Epithelial cell of esophagus (primary cell): ENCODE results near the gene HOXB2.
"Not testable (repeated sequence)": the region's sequence is repeated elsewhere in the genome, so short reads cannot be mapped to it uniquely, and the experiment has no call there.

Source experiments
- DNase-seq: peaks from one replicate; pipeline ENCODE4 v3.0.0; 2010; ENCODE audit warnings: low read depth
- H3K4me3 ChIP-seq: 2 replicates; pipeline ENCODE4 v1.5.1; 2011; ENCODE audit warnings: mild to moderate bottlenecking, low read length, control low read depth
- CTCF ChIP-seq: IDR thresholded peaks from 2 replicates; pipeline ENCODE4 v1.5.1; 2011; ENCODE audit warnings: low read depth, mild to moderate bottlenecking, low read length, control low read depth, inconsistent platforms; ENCODE audit not compliant: insufficient read depth; ENCODE audit errors: missing control alignments

Gene HOXB2

GRCh38 chr17:48542698-48543106, 2.2 kb downstream of the HOXB2 start:
- peak overlapping the region; percentile 48 for H3K4me3 ChIP-seq
- DNase-seq, result no peak
- TF ChIP-seq CTCF, result no peak

DNA sequence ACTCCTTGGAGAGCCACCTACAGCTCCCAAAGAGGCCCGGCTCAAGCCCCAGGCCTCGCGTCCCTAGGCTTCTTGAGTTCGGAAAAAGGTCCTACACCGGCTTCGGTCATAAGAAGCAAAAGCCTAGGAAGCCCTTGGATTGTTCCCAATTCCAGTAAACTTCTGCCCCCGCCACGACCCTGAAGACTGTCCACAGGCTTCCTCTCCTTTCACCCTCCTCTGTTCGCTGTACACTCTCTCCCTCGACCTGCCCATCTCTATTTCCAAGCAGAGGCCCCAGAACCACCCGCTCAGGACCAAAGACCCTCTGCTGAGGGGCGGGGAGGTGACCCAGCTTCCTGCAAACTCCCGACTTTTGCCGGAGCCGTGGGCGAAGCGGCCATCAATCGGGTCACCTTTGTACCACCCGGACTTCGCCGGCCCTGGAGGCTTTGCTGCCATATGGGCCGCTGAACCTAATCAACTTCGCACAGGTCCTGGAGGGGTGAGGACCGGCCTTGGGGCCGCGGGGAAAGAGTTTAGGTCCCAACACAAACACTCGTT, 2.7 kb downstream of the HOXB2 start:
- no peak for DNase-seq
- H3K4me3 ChIP-seq, result peak overlapping the region; percentile 48
- no peak for TF ChIP-seq CTCF

- DNase-seq, result peak; percentile 39
- peak overlapping the region; percentile 48 for H3K4me3 ChIP-seq
- no peak for TF ChIP-seq CTCF
Measured at GRCh38 chr17:48541577-48542113, 3.3 kb downstream of the HOXB2 start.

- TF ChIP-seq CTCF, result no peak
- DNase-seq, result no peak
Measured at GRCh38 chr17:48541036-48541576, 3.8 kb downstream of the HOXB2 start.

GRCh38 chr17:48540213-48540612, 4.7 kb downstream of the HOXB2 start:
- TF ChIP-seq CTCF, result no peak
- no peak for DNase-seq
- H3K4me3 ChIP-seq, result no peak overlapping the region

More at GRCh38 chr17:48541036-48541576, 3.8 kb downstream of the HOXB2 start:
- peak overlapping the region; percentile 32 for H3K4me3 ChIP-seq

GRCh38 chr17:48539177-48539576, 5.7 kb downstream of the HOXB2 start:
- TF ChIP-seq CTCF, result no peak
- DNase-seq, result peak; percentile 56
- H3K4me3 ChIP-seq, result no peak overlapping the region

GRCh38 chr17:48537316-48537715, 7.6 kb downstream of the HOXB2 start:
- DNase-seq, result no peak
- TF ChIP-seq CTCF, result no peak
- H3K4me3 ChIP-seq, result no peak overlapping the region

GRCh38 chr17:48535793-48536559, 8.9 kb downstream of the HOXB2 start:
- DNase-seq, H3K4me3 ChIP-seq: not testable (repeated sequence)
